Right renal pelvis (tissue), 4 donors: ENCODE data around the gene LRP1B. TPM values are rescaled to one million over a fixed set of nuclear protein-coding genes. Genes with fewer than 3 reads are reported as not detected.
"Not testable (repeated sequence)": the region's sequence is repeated elsewhere in the genome, so short reads cannot be mapped to it uniquely, and the experiment has no call there.

Experiments used
- DNase-seq, 4 donors: peaks; one replicate each; pipeline ENCODE4 v3.0.0-alpha.2; 2013; ENCODE audit warnings: low read depth in 4 of 4, low spot score in 3 of 4, missing footprints in 1 of 4
- polyA plus RNA-seq, 4 donors: library from polyadenylated mRNA; unstranded; fragments of 120-200 nt; gene quantifications; one replicate each; pipeline ENCODE4 v1.2.1, GENCODE V29; 2013; ENCODE audit not compliant: insufficient read length in 4 of 4

LRP1B gene
- polyA plus RNA-seq, 4 donors, result 0.96 to 1.1 (median 0.99) TPM

GRCh38 chr2:140454717-140455116 lies 1676.1 kb downstream of the LRP1B start:
- DNase-seq, result no peak

GRCh38 chr2:140451324-140451723 lies 1679.5 kb downstream of the LRP1B start:
- no peak for DNase-seq

- DNase-seq, result no peak
Measured at GRCh38 chr2:140442319-140442718, 1688.5 kb downstream of the LRP1B start.

GRCh38 chr2:140440815-140441214 lies 1690.0 kb downstream of the LRP1B start:
- DNase-seq, result no peak

GRCh38 chr2:140436936-140437335 lies 1693.9 kb downstream of the LRP1B start:
- DNase-seq, result no peak

- DNase-seq, result not testable (repeated sequence)
Measured at GRCh38 chr2:140427033-140427432, 1703.8 kb downstream of the LRP1B start.

GRCh38 chr2:140424471-140424870 lies 1706.3 kb downstream of the LRP1B start:
- DNase-seq, result no peak

GRCh38 chr2:140422759-140423158 lies 1708.1 kb downstream of the LRP1B start:
- DNase-seq, result no peak

- no peak for DNase-seq
Measured at GRCh38 chr2:140417504-140417903, 1713.3 kb downstream of the LRP1B start.

GRCh38 chr2:140416577-140416976 lies 1714.2 kb downstream of the LRP1B start:
- DNase-seq, result no peak

GRCh38 chr2:140415035-140415434 lies 1715.8 kb downstream of the LRP1B start:
- DNase-seq, result not testable (repeated sequence)

- DNase-seq, result no peak
Measured at GRCh38 chr2:140410695-140411094, 1720.1 kb downstream of the LRP1B start.

GRCh38 chr2:140401056-140401455 lies 1729.8 kb downstream of the LRP1B start:
- no peak for DNase-seq

GRCh38 chr2:140392824-140393223 lies 1738.0 kb downstream of the LRP1B start:
- no peak for DNase-seq

GRCh38 chr2:140384946-140385345 lies 1745.9 kb downstream of the LRP1B start:
- no peak for DNase-seq

- DNase-seq, result no peak
Measured at GRCh38 chr2:140383781-140384180, 1747.0 kb downstream of the LRP1B start.

GRCh38 chr2:140376686-140377085 lies 1754.1 kb downstream of the LRP1B start:
- DNase-seq, result no peak

GRCh38 chr2:140363131-140363530 lies 1767.7 kb downstream of the LRP1B start:
- DNase-seq, result no peak

GRCh38 chr2:140362361-140362760 lies 1768.5 kb downstream of the LRP1B start:
- no peak for DNase-seq

- DNase-seq, result no peak
Measured at GRCh38 chr2:140359056-140359771, 1771.6 kb downstream of the LRP1B start.

- no peak for DNase-seq
Measured at GRCh38 chr2:140356697-140357096, 1774.1 kb downstream of the LRP1B start.

- DNase-seq, result no peak
Measured at GRCh38 chr2:140355511-140356090, 1775.2 kb downstream of the LRP1B start.
